CD4-positive, alpha-beta T cell treated with Interleukin-21 for 1 hour (primary cell): ENCODE measurements around the gene PLEKHM3.
"Not testable (repeated sequence)": the region's sequence is repeated elsewhere in the genome, so short reads cannot be mapped to it uniquely, and the experiment has no call there.

ENCODE experiments used
- DNase-seq: peaks from one replicate; pipeline ENCODE4 v3.0.0-alpha.2; 2020

The PLEKHM3 gene

DNA sequence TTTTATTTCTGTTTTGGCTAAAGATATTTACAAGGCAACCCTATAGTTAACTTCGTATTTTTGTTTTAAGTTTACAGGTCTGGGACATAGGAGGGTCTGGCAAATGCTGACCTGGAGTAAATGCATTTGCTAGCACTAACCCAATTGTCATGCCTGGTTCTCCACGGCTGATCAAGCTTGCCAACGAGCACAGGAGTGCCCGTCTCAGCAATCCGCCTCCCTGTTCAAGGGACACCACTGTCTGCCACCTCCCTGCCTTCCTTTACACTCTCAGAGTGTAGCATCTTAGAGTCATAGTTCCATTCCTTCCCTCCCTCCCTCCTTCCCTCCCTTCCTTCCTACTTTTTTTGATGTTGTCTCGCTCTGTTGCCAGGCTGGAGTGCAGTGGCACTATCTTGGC lies 104.6 kb downstream of the PLEKHM3 start:
- DNase-seq = no peak

DNA sequence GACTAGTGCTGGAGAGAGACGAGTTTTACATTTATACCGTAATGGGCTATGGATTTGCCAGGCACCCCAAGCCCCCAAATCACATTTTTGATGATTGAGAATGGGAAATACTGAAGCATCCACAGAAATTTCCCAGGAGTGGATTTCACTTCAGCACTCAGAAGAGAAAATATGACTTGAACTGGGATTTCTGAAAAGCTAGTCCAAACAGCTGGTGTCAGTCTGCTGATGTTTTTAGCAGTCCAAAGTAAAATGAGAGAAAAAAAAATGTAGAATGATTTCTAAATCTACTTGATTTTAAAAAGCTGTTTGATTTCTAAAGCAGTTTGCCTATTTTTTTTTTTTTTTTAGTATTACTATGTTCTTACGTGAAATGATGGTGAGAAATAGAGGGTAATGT lies 105.0 kb downstream of the PLEKHM3 start:
- no peak for DNase-seq

DNA sequence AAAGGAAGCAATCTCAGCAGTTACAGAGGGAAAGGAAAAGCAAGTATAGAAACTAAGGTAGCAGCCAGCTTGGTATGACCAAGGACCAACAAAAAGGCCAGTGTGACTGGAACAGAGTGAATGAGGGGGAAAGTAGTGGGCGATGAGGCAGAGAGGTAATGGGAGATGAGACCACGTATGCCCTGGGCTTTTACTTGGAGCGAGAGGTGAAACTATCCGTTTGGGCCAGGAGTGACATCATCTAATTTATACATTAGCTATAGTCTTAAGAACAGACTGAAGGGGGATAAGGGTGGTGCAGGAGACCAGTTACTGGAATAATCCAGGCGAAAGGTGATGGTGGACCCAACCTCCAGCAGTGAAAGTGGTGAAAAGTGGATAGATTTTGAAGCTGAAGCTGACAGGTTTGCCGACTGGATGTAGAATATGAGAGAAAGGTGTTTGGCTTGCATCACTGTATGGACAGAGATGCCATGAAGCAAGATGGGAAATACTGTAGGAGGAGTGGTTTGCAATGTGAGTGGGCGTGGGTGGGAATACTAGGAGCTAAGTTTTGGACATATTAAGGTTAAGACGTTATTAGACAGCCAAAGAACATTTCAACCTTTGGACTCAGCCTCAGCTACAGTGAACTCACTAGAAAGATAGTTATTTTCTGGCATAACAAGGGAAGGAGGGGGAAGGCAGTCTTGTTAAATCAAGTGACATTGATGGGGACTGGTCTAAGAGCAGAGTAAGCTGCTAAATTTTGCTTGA lies 106.0 kb downstream of the PLEKHM3 start:
- DNase-seq = no peak

DNA sequence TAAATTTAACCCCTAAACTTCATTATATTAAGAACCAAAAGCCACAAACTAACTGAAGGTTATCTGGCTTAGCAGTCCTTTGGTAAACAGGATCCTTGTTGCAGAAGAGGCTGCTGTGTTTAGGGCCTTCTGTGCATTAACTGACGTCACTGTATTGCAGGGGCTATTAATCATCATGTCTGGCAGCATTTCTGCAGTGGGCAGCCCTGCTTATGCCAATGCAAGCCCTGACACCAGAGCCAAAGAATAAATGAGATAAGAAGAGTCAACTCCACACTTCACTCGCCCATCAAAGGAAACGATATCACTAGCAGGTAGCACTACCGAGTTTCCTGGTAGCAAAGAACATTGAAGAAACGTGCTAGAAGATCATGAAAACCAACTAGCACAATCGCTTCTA lies 110.6 kb downstream of the PLEKHM3 start:
- DNase-seq = no peak

DNA sequence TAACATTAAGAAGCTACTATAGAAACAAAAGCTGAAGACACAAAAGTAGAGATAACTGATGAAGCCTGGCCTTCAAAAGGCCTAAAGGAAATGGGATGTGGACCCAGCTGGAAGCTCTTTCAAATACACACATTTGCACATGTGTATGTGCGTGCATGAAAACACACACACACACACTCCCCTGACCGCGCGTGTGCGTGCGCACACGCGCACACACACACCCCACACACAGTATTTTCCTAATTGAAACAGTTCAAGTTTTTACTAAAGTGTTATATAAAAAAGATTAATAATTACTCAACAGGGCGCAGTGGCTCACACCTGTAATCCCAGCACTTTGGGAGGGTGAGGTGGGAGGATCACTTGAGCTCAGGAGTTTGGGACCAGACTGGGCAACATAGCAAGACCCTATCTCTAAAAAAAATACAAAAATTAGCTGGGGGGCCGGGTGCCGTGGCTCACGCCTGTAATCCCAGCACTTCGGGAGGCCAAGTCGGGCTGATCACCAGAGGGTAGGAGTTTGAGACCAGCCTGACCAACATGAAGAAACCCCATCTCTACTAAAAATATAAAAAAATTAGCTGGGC lies 111.5 kb downstream of the PLEKHM3 start:
- no peak for DNase-seq

DNA sequence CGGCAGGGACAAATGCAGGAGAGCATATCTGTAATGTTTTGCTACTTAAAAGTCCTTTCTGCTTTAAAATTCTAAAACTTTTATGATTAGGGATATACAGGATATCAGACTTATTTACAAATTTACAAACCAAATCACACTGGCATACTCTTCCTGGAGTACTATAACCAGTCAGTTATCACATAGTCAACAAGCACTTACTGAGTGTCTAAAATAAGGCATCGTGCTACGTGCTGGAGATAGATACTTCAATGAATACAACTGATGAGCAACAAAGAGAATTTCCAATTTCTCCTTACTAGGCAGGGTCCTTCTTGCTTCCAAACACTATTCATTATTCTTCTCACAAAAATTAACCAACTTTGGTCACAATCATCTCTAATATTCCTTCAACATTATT lies 113.5 kb downstream of the PLEKHM3 start:
- no peak for DNase-seq

DNA sequence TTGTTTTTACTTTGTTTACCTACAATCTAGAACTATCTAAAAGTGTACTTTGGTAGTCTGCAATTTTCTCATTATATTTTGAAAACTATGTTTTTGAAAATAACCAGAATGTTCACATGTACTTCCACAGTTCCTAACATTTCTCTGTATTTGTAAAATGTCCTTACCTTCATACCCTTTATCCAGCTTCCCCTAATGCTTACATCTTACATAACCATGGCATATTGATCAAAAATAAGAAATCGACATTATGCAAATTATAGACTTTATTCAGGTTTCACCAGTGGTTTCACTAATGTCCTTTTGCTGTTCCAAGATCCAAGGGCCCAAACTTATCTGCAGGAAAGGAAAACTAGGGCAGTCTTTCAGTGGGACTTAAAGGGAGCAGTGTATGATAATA lies 114.1 kb downstream of the PLEKHM3 start:
- no peak for DNase-seq

DNA sequence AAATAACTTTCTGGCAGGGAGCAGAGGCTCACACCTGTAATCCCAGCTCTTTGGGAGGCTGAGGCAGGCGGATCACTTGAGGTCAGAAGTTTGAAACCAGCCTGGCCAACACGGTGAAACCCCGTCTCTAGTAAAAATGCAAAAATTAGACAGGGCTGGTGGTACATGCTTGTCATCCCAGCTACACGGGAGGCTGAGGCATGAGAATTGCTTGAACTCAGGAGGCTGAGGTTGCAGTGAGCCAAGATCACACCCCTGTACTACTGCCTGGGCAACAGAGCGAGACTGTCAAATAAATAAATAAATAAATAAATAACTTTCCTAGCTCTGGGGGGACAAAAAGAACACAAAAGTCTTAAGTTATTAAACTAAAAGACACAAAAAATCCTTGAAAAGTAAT lies 118.8 kb downstream of the PLEKHM3 start:
- not testable (repeated sequence) for DNase-seq

DNA sequence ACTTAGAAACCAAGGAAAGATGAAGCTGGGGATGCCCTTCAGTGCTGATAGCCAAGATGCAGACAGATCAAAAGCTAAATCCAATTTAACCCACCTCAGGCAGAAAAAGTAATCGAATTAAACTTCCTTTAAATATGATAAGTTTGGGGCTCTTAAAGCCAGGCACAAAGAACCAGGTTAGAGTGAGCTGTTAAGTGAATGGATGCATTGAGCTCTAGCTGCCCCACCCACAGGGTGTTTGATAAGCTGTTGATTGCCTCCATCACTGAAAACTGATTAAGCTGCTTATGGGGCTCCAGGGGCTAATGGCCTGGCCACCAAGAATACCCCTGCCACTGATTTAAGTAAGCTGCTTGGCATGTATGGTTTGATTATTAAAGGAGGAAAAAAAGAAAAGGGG lies 119.8 kb downstream of the PLEKHM3 start:
- DNase-seq = no peak

DNA sequence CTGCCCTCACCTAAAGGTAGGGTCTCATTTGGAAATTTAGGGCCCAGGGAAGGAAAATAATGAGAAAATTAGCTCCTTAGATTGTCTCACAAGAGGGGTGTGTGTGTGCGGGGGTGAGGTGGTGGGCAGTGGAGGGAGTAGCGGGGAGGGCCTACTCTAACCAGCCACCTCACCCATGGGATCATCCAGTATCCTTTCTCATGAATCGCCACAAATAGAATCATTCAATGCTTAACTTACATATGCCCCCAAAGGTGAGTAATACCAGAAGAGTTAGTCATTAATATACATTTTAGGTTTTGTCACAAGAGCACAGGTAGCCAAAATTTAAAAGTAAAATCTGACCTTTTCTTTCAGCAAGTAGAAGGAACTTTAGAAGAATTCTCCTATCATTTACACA lies 122.1 kb downstream of the PLEKHM3 start:
- no peak for DNase-seq

DNA sequence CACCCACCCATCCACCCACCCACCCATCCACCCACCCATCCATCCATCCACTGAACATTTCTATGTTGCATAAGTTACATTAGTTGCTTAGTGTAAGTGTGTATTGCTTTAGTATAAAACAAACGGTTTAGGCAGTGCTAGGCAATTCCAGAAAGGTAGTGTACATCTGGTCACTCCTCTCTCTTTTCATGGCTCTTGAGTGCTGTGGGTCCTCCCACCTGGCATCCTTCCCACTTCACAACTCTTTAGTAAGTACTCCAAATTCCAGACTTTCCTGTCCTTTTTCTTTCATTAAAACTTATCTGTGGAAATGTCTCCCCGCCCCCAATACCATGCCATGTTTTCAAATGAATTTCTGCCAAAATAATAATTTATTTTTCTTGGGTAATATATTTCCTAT lies 122.5 kb downstream of the PLEKHM3 start:
- DNase-seq = no peak

DNA sequence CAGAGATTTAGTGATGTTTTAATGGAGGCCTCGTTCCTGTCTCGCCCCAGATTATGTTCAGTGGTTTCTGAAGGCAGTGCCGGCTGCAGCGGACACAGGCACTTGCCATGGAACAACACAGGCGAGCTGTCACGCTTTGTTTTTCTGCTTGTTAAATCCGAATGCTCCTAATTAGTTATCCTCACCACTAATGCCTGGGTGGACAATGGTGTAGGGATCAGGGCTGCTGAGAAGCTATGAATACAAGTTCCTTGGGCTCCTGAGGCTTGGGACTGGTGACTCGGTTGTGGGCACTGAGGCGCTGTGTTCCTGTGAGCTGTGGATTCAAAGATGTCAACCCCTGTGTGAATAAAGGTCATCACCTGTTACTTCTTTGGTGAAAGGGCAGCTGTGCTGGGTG lies 123.5 kb downstream of the PLEKHM3 start:
- DNase-seq = no peak

DNA sequence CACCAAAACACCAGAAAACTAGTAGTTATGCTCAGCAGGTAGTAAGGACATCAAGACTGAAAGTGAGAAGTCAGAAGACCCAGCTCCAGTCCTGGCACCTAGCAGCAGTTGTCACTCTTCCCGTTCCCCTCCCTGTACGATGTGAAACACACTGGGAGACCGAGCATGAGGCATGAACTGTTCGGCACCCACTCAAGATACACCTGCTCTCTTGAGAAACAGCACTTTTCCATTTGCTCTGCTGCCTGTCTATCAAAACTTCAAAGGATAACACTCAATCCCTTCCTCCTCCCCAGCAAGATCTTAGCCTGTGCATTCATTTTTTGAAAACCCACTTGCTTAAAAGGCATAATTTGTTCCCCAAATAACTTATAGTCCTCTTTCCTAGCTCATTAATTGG lies 123.9 kb downstream of the PLEKHM3 start:
- no peak for DNase-seq

DNA sequence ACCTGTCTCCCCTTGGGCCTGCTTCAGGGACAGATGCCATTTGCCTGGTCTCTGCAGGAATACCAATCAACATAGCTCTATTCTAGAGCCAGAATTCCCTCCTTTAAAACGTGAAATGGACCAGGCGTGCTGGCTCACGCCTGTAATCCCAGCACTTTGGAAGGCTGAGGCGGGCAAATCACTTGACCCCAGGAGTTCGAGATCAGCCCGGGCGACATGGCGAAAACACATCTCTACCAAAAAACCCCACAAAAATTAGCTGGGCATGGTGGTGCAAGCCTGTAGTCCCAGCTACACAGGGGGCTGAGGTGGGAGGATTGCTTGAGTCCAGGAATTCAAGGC lies 127.0 kb downstream of the PLEKHM3 start:
- no peak for DNase-seq

DNA sequence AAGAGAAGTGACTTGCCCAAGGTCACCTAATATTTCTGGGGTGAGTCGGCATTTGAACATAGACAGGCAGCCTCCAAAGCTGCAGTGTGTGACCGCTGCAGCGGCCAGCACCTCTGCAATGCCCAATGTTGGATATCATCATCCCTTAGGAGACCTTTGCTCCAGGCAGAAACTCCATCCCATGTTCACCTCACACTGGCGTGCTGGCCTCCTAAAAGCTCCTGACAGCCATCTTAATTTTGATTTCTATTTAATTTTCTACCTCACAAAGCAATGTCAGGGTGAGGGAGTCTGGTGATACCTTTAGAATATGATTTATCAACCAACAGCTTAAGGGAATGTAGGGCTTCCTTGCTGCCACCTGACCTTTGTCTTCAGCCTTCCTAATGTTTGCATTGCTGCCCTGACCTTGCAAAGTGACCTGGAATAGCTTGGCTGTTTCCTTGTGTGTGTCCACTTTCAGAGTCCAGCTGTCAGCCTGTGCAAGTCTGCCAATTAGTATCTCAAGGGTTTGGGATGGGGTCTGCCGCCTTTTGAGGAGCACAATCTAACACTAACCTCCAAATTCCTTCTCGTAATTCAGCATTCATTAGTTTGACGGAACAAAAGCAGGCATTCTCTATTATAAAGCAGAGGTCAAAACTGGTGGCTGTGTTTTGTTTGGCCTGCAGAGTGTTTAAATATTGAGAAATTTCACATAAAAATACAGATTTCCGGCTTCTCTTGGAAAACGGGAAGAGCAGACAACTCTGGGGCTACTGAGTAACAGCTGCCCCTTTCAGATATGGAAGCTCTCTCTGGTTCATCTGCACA lies 127.6 kb downstream of the PLEKHM3 start:
- DNase-seq = no peak

DNA sequence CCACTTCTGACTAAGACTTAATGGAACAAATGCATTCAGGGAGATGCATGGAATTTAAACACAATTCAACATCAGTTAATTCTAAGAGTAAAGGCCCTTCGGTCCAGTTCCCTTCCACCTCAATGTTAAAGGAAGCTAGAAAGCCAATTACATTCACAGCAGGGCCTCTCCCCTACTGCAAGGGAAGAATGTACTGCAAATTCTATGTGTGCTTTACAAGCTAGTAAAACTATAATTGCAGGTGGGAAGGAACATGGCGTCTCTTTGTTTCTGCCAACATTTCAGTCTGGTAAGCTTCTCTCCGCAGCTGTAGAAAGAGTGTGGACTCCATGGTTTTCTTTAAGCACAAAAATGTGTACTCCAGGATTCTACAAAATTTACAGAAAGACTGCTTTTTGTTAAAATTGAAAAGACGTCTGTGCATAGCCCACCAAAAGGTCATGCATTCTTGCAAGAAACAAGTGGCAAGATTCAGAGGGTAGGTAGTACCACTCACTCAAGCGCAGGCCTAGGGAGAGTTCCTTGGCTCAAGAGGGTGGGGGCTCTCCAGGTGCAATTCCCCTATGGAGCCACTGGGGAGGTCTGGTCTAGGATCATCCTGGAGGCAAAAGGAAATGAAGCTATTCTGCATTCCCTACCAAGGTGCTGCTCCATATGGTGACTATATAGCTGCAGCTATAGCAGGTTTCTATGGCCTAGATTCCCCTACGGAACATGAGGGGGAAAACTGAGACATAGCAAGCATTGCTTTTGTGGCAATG lies 128.6 kb downstream of the PLEKHM3 start:
- DNase-seq = no peak

DNA sequence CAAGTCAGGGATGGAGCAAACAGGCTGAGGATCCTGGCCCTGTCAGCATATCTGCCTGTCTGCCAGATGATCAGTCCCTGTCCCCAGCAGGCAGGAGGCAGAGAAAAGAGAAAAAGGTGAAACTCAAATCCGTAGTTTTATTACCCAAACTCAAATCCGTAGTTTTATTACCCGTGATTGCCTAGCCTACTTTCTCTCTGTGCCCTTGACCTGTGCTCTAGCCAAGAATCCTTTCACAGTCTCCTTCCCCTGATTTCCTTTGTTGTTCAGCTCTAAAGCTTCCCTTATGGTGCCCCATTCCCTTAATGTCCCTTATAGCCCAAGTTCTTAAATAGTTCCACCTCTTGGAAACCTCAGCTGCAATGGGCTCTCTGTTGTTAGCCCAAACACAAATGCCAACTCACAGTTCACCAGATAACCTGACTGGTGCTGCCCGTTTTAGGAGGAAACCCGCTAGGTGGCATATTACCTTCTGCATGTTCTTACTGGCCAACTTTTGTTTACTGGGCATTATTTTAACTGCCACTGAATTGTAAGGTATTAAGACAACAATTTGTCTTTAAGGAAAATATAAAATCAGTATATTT lies 130.0 kb downstream of the PLEKHM3 start:
- no peak for DNase-seq

DNA sequence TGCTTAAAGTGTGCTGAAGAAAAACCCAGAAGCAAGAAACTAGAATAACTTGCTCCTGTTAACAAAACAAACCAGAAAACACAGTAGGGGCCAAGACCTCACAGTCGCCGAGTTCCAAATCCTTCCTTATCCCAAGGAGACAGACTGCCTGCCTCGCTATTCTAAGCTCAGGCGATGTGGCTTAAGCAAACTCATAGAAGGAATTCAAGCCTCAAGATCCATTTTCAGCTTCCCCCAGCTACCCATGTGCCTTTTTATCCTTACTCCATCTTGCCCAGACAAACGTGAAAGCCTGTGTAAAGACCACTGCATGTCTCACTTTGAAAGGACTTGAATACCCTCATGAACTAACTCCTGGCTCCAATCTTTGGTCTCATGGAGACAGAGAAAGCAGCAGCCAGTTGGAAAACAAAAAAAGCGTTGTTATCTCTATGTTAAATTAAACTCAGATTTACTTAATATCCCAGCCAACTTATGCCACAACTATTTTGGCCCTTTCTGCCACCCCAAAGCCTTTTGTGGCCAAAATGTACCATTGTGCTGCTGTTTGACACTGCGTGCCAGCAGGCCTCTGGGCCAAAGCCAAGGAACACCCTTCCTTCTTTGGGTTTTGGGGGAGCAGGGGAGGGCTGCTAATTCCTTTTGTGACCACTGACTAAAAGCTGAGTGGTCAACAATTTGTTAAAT lies 132.5 kb downstream of the PLEKHM3 start:
- no peak for DNase-seq

DNA sequence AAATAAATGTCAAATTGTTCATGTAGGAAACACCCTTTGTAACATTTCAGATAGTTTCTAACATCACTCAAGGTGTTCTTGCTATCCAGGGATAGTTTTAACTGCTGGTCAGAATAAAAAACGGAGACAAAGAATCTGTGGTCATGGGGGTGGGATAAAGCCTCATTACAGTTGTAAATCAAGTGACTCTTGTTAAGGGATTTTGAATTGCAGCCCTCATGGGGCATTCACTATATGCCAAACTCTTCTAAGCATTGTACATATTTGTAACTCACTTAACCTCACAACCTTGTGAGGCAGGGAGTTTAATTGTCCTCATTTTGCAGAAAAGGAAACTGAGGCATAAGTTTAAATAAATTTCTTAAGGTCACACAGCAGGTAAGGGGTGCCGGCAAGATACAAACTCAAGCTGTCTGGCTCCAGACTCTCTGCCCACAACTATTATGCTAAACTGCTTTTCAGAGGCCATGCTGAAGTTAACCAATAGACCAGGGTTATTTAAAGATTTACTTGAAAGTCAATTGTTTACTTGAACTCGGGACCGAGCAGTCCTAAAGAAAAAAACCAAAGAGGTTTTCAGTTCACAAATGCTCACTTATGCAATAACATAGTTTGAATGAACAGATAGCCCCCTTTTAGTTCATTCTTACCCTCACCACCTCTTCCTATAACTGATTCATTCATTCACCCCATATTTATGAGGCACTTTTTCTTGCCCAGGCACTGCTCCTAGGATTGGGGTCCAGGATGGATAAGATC lies 134.1 kb downstream of the PLEKHM3 start:
- no peak for DNase-seq

DNA sequence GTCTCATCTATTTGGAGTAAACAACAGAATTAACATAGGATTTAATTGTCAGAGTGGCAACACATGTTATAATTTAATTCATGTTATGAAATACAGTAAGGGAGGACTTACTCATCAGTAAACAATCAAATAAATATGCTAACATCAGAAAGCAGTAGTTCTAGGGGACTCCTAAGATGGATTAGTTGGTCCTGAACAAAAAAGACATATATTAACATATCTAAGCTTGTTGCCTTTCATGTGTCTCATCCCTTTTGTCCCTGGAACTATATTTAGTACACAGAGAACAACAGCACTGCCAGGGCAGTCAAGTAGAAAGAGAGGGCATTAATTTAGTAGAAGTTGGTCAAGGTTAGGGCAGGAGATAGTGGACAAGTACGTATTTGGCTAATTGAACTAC lies 137.8 kb downstream of the PLEKHM3 start:
- DNase-seq = no peak

DNA sequence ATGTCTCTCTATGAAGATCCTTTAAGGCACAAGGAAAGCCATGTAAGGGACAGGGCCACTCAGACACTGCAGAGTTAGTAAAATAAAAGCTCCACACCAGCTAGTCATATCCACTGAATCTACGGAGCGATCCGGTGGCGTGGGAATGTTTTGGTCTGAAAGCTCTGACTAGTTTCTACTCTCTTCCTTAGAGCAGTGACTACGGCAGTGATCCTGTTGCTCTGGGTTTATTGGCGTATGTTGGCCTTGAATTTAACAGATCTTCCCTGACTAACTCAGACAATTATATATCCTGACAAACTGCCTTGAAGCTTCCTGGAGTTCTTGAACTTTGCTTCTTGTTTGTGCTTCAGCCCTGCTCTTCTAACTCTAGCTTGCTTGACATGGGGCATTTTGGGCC lies 140.3 kb downstream of the PLEKHM3 start:
- no peak for DNase-seq

DNA sequence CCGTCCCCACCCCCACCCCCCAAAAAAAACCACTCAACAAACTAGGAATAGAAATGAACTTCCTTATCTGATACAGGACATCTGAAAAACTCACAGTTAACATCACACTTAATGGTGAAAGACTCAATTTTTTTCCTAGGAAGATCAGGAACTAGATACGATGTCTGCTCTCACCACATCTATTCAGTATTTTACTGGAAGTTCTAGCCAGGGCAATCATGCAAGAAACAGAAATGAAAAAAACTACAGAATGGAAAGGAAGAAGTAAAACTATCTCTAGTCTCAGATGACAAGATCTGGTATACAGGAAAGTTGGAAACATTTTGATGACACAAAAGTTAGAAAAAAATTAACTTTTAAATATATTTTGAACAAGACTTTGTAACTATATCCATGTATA lies 141.2 kb downstream of the PLEKHM3 start:
- no peak for DNase-seq
